SK-N-SH (cell line): Measurements from ENCODE around the gene PIP4K2B. TPM values are rescaled to one million over a fixed set of nuclear protein-coding genes. Genes with fewer than 3 reads are reported as not detected.

Experiments
- CTCF ChIA-PET: fragments of 300-600, 350-600 bp; formaldehyde crosslinking; extraction: SDS; loops from one replicate; lab custom pipeline; 2021; lab: Yijun Ruan, JAX
- POLR2A ChIA-PET: fragments of 350-600 bp; sonication (Branson Sonifier 250); formaldehyde crosslinking; extraction: SDS; loops from one replicate; lab custom pipeline; 2020; ENCODE audit warnings: antibody characterized with exemption, inconsistent platforms; lab: Yijun Ruan, JAX
- DNase-seq: peaks from one replicate; pipeline ENCODE4 v3.0.0; 2012
- H2AFZ ChIP-seq: fragments of 200-600 bp; sonication (generic); 2 replicates; pipeline ENCODE4 v1.8.1; 2016; ENCODE audit warnings: antibody characterized with exemption, mild to moderate bottlenecking, low read depth
- H3F3A ChIP-seq: fragments of 200-600 bp; sonication (generic); replicated peaks from 2 replicates; pipeline ENCODE3; 2016; ENCODE audit warnings: antibody characterized with exemption, mild to moderate bottlenecking; ENCODE audit not compliant: insufficient read depth
- H3K27ac ChIP-seq, 2 experiments: fragments of 200-500 bp in 1 of 2; fragments of 200-600 bp in 1 of 2; sonication (Bioruptor generic) in 1 of 2; sonication (generic), shearing (Covaris generic) in 1 of 2; 2 replicates each; pipeline versions ENCODE4 v1.5.1 to v1.6.1; 2014 to 2016; ENCODE audit warnings: low read depth in 2 of 2, inconsistent platforms in 1 of 2, low read length in 1 of 2, mild to moderate bottlenecking in 1 of 2, mixed read lengths in 1 of 2
- H3K27me3 ChIP-seq: fragments of 200-600 bp; sonication (generic), shearing (Covaris generic); 2 replicates; pipeline ENCODE4 v1.6.1; 2016; ENCODE audit warnings: mixed run types; ENCODE audit not compliant: insufficient read depth
- H3K36me3 ChIP-seq, 2 experiments: fragments of 200-500 bp in 1 of 2; fragments of 200-600 bp in 1 of 2; sonication (Bioruptor generic) in 1 of 2; sonication (generic) in 1 of 2; replicated peaks in 1 of 2; 2 replicates each; pipeline versions ENCODE3 to v1.5.1; 2014 to 2016; ENCODE audit warnings: low read length in 1 of 2, mild to moderate bottlenecking in 1 of 2; ENCODE audit not compliant: insufficient read depth in 2 of 2, control insufficient read depth in 1 of 2
- H3K4me1 ChIP-seq, 2 experiments: fragments of 200-500 bp in 1 of 2; fragments of 200-600 bp in 1 of 2; sonication (Bioruptor generic) in 1 of 2; sonication (generic), shearing (Covaris generic) in 1 of 2; 2 replicates each; pipeline versions ENCODE4 v1.5.1 to v1.6.1; 2014 to 2016; ENCODE audit warnings: low read depth in 1 of 2, low read length in 1 of 2, mixed run types in 1 of 2; ENCODE audit not compliant: insufficient read depth in 2 of 2, control insufficient read depth in 1 of 2
- H3K4me2 ChIP-seq: fragments of 200-600 bp; sonication (generic), shearing (Covaris generic); 2 replicates; pipeline ENCODE4 v1.6.1; 2017; ENCODE audit warnings: mixed run types
- H3K4me3 ChIP-seq, 2 experiments: fragments of 200-500 bp in 1 of 2; fragments of 200-600 bp in 1 of 2; sonication (Bioruptor generic) in 1 of 2; sonication (generic), shearing (Covaris generic) in 1 of 2; 2 replicates each; pipeline versions ENCODE4 v1.5.1 to v1.8.1; 2014 to 2016; ENCODE audit warnings: low read depth in 2 of 2, inconsistent platforms in 1 of 2, low read length in 1 of 2, mild to moderate bottlenecking in 1 of 2, mixed read lengths in 1 of 2, moderate library complexity in 1 of 2
- H3K79me2 ChIP-seq: fragments of 200-600 bp; sonication (generic); 2 replicates; pipeline ENCODE4 v1.8.1; 2017; ENCODE audit warnings: mild to moderate bottlenecking; ENCODE audit not compliant: insufficient read depth
- H3K9ac ChIP-seq: fragments of 200-600 bp; sonication (generic); 2 replicates; pipeline ENCODE4 v1.6.1; 2017; ENCODE audit warnings: mixed run types
- H3K9me2 ChIP-seq: fragments of 200-600 bp; sonication (generic); 2 replicates; pipeline ENCODE4 v1.6.1; 2017; ENCODE audit warnings: mixed run types
- H3K9me3 ChIP-seq: fragments of 200-600 bp; sonication (generic); 2 replicates; pipeline ENCODE4 v1.6.1; 2017; ENCODE audit warnings: mixed run types, mild to moderate bottlenecking, moderate library complexity
- H4K20me1 ChIP-seq: fragments of 200-600 bp; sonication (generic); 2 replicates; pipeline ENCODE4 v1.6.1; 2017; ENCODE audit warnings: mild to moderate bottlenecking, mixed run types; ENCODE audit not compliant: insufficient read depth
- FOSL2 ChIP-seq: IDR thresholded peaks from 2 replicates; pipeline ENCODE4 v1.4.0; 2012; ENCODE audit warnings: low read depth, mild to moderate bottlenecking, moderate library complexity, borderline replicate concordance
- FOXJ3 ChIP-seq: sonication (generic); formaldehyde crosslinking; IDR thresholded peaks from 2 replicates; pipeline ENCODE4 v1.5.1; 2020; ENCODE audit warnings: mild to moderate bottlenecking, missing genetic modification reagents
- MXI1 ChIP-seq: IDR thresholded peaks from 2 replicates; pipeline ENCODE4 v1.6.1; 2012; ENCODE audit warnings: mild to moderate bottlenecking, low read depth, low read length, improper control_type of control experiment
- POLR2AphosphoS5 ChIP-seq: IDR thresholded peaks from 2 replicates; pipeline ENCODE4 v1.6.1; 2012; ENCODE audit warnings: low read depth, low read length
- RFX5 ChIP-seq: IDR thresholded peaks from 2 replicates; pipeline ENCODE4 v1.6.1; 2012; ENCODE audit warnings: mild to moderate bottlenecking, improper control_type of control experiment, low read length
- SIN3A ChIP-seq: IDR thresholded peaks from 2 replicates; pipeline ENCODE4 v1.6.1; 2012; ENCODE audit warnings: low read depth, mild to moderate bottlenecking, low read length, moderate library complexity, borderline replicate concordance
- TEAD4 ChIP-seq: IDR thresholded peaks from 2 replicates; pipeline ENCODE4 v1.4.0; 2012; ENCODE audit warnings: mild to moderate bottlenecking, borderline replicate concordance; ENCODE audit not compliant: insufficient read depth
- WGBS: methylation state at CpG from one replicate; pipeline ENCODE4 v1.1.6; 2017; ENCODE audit warnings: low lambda C conversion rate; 5-methylcytosine and 5-hydroxymethylcytosine counted together
- polyA plus RNA-seq, 3 experiments: library from polyadenylated mRNA; depleted of rRNA; stranded (reverse); fragments of >200 nt; gene quantifications; 2 replicates each; pipeline ENCODE4 v1.2.3, GENCODE V29; 2012
- TF ChIP-seq, protein P1 (sequence below): IDR thresholded peaks from 2 replicates; pipeline ENCODE4; 2012
- TF ChIP-seq, protein P2 (sequence below): fragments of 200-600 bp; sonication (generic); IDR thresholded peaks from 2 replicates; pipeline ENCODE4 v1.6.1; 2017; ENCODE audit warnings: antibody characterized with exemption, mild to moderate bottlenecking, moderate library complexity
- TF ChIP-seq, protein P3 (sequence below): IDR thresholded peaks from 2 replicates; pipeline ENCODE4 v1.4.0; 2012; ENCODE audit warnings: low read depth
- TF ChIP-seq, protein P4 (sequence below): IDR thresholded peaks from 2 replicates; pipeline ENCODE4 v1.4.0; 2012; ENCODE audit warnings: low read depth, borderline replicate concordance

The PIP4K2B gene
- polyA plus RNA-seq, 1 of the 3 experiments (the other 2 are of a cell fraction) = 29.8 TPM

DNA sequence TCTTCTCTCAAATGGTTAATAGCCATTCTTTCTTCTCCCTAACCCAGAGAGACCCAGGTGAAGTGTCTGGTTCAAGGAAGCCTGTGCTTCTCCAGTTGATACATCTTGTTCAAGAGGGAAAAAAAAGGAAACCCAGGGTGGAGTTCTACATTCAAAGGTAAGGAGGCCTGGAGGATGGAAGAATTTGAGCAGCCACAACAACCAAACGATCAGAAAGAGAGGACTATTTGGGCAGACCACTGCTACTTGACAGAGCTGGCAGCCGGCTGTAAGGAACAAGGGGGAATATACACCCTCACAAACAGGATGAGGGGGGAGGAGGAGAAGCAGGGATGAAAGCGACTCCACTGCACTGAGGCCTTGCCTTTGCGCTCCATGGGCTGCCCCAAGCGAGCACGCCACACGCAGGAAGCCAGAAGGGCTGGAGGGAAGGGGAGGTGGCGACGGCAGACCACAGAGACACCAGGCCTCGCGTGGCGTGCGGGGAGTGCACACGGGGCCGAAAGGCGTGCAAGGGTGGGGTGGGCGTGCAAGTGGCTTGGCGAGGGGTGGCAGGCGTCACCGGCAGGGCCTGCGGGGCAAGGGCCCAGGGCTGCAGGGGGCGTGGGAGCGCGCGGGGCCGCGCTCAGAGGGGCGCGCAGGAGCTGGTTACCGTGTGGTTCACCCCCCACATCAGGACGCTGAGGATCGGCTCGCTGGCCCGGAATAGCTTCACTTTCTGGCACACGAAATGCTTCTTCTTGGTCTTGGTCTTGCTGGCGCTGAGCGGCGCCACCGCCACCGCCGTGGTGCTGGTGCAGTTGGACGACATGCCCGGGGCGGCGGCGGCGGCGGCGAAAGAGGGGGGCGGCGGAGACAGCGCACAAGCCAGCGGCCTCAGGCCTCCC lies 499 bp downstream of the PIP4K2B start:
- no peak overlapping the region; the same call in 1 of the 2 replicates for H2AFZ ChIP-seq
- H3K9me3 ChIP-seq = no peaks in the 10 kb centered on the region
- WGBS = under 1% methylated on average over 20 of the region's 53 CpGs
- peaks cover 6 to 19% of the 10 kb centered on the region in 2 experiments; a peak in 3 of 4 replicates for H3K4me1 ChIP-seq
- ChIA-PET CTCF (interaction anchor here (1.1 to 2.0 kb wide), 5 partner anchors 10 to 376 kb away, joined by 3 to 7 read pairs (median 4); no protein-coding TSS in a partner anchor), POLR2A (interaction anchor here (1.3 kb wide), 1 partner anchor 71 kb away, joined by 6 read pairs; the partner anchor contains the start of gene LASP1)
- H3K4me2 ChIP-seq = peak overlapping the region; percentile 86
- peak overlapping the region; percentile 80 to 97 for H3K27ac ChIP-seq
- H3K27me3 ChIP-seq = no peaks in the 10 kb centered on the region
- peaks cover 54% of the 10 kb centered on the region for H3K79me2 ChIP-seq
- TF ChIP-seq MXI1 (peak; percentile 87), POLR2AphosphoS5 (0 out of 2 replicates have a peak, but pooled peaks have one; percentile 33), SIN3A (peak; percentile 40; the same call in 1 of the 2 replicates), RFX5 (no peak), FOSL2 (no peak), TEAD4 (no peak; the same call in 1 of the 2 replicates), FOXJ3 (CRISPR knock-in tag) (0 out of 2 replicates have a peak, but pooled peaks have one; percentile 58)
- TF ChIP-seq, protein P1, sequence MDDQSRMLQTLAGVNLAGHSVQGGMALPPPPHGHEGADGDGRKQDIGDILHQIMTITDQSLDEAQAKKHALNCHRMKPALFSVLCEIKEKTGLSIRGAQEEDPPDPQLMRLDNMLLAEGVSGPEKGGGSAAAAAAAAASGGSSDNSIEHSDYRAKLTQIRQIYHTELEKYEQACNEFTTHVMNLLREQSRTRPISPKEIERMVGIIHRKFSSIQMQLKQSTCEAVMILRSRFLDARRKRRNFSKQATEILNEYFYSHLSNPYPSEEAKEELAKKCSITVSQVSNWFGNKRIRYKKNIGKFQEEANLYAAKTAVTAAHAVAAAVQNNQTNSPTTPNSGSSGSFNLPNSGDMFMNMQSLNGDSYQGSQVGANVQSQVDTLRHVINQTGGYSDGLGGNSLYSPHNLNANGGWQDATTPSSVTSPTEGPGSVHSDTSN = peak; percentile 22; the same call in 1 of the 2 replicates
- TF ChIP-seq, protein P2, sequence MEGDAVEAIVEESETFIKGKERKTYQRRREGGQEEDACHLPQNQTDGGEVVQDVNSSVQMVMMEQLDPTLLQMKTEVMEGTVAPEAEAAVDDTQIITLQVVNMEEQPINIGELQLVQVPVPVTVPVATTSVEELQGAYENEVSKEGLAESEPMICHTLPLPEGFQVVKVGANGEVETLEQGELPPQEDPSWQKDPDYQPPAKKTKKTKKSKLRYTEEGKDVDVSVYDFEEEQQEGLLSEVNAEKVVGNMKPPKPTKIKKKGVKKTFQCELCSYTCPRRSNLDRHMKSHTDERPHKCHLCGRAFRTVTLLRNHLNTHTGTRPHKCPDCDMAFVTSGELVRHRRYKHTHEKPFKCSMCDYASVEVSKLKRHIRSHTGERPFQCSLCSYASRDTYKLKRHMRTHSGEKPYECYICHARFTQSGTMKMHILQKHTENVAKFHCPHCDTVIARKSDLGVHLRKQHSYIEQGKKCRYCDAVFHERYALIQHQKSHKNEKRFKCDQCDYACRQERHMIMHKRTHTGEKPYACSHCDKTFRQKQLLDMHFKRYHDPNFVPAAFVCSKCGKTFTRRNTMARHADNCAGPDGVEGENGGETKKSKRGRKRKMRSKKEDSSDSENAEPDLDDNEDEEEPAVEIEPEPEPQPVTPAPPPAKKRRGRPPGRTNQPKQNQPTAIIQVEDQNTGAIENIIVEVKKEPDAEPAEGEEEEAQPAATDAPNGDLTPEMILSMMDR = peak; percentile 23; the same call in 1 of the 2 replicates
- TF ChIP-seq, protein P3, sequence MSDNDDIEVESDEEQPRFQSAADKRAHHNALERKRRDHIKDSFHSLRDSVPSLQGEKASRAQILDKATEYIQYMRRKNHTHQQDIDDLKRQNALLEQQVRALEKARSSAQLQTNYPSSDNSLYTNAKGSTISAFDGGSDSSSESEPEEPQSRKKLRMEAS = peak; percentile 68
- TF ChIP-seq, protein P4, sequence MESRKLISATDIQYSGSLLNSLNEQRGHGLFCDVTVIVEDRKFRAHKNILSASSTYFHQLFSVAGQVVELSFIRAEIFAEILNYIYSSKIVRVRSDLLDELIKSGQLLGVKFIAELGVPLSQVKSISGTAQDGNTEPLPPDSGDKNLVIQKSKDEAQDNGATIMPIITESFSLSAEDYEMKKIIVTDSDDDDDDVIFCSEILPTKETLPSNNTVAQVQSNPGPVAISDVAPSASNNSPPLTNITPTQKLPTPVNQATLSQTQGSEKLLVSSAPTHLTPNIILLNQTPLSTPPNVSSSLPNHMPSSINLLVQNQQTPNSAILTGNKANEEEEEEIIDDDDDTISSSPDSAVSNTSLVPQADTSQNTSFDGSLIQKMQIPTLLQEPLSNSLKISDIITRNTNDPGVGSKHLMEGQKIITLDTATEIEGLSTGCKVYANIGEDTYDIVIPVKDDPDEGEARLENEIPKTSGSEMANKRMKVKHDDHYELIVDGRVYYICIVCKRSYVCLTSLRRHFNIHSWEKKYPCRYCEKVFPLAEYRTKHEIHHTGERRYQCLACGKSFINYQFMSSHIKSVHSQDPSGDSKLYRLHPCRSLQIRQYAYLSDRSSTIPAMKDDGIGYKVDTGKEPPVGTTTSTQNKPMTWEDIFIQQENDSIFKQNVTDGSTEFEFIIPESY = no peak
- peak; percentile 78 for DNase-seq
- peak overlapping the region; percentile 83 to 85 for H3K4me3 ChIP-seq
- H4K20me1 ChIP-seq = peaks cover 24% of the 10 kb centered on the region
- H3K36me3 ChIP-seq = peaks cover 28 to 47% of the 10 kb centered on the region in 2 experiments
- peaks cover 32% of the 10 kb centered on the region for H3F3A ChIP-seq
- no peaks in the 10 kb centered on the region for H3K9me2 ChIP-seq
- peak overlapping the region; percentile 98 for H3K9ac ChIP-seq
